Large intestine (tissue), 3 donors: ENCODE data around the gene CYP27A1. TPM values are rescaled to one million over a fixed set of nuclear protein-coding genes. Genes with fewer than 3 reads are reported as not detected.

Experiments
- DNase-seq, 2 donors: peaks; one replicate each; pipeline versions ENCODE4 v3.0.0 to v3.0.0-alpha.2; 2013
- H3K27ac ChIP-seq: one replicate; pipeline ENCODE4 v1.5.1; 2013; ENCODE audit warnings: low read length
- H3K27me3 ChIP-seq: 2 replicates; pipeline ENCODE4 v1.6.1; 2013; ENCODE audit warnings: low read length; ENCODE audit not compliant: control insufficient read depth, insufficient read depth
- H3K36me3 ChIP-seq: 2 replicates; pipeline ENCODE4 v1.6.1; 2013; ENCODE audit warnings: low read length; ENCODE audit not compliant: control insufficient read depth, insufficient read depth
- H3K4me1 ChIP-seq: one replicate; pipeline ENCODE4 v1.6.1; 2013; ENCODE audit warnings: low read length; ENCODE audit not compliant: control insufficient read depth, insufficient read depth
- H3K4me3 ChIP-seq: one replicate; pipeline ENCODE4 v1.5.1; 2013; ENCODE audit warnings: low read length
- H3K9me3 ChIP-seq: one replicate; pipeline ENCODE4 v1.6.1; 2013; ENCODE audit warnings: mild to moderate bottlenecking, low read depth, low read length, moderate library complexity; ENCODE audit not compliant: control insufficient read depth
- WGBS: methylation state at CpG from one replicate; pipeline ENCODE4 v1.1.5; 2013; ENCODE audit warnings: low lambda C conversion rate; ENCODE audit not compliant: insufficient coverage; 5-methylcytosine and 5-hydroxymethylcytosine counted together
- polyA plus RNA-seq: library from polyadenylated mRNA; unstranded; fragments of 120-200 nt; gene quantifications from one replicate; pipeline ENCODE4 v1.2.1, GENCODE V29; 2013

The CYP27A1 gene
- polyA plus RNA-seq, 1 donor: 109 TPM

GRCh38 chr2:218829868-218830451 is 48.0 kb downstream of the CYP27A1 start:
- H3K27ac ChIP-seq: no peak overlapping the region
- peaks cover 24% of the 10 kb centered on the region for H3K27me3 ChIP-seq
- H3K4me1 ChIP-seq: no peaks in the 10 kb centered on the region
- no peak for DNase-seq
- H3K9me3 ChIP-seq: no peaks in the 10 kb centered on the region
- no CpG with 5 or more reads among the region's 17 CpGs for WGBS
- no peak overlapping the region for H3K4me3 ChIP-seq
- no peaks in the 10 kb centered on the region for H3K36me3 ChIP-seq

- peaks cover 29% of the 10 kb centered on the region for H3K27me3 ChIP-seq
- no CpG with 5 or more reads among the region's 3 CpGs for WGBS
- no peaks in the 10 kb centered on the region for H3K9me3 ChIP-seq
- no peaks in the 10 kb centered on the region for H3K4me1 ChIP-seq
- no peak overlapping the region for H3K27ac ChIP-seq
- no peaks in the 10 kb centered on the region for H3K36me3 ChIP-seq
- no peak overlapping the region for H3K4me3 ChIP-seq
- DNase-seq: no peak
Measured at GRCh38 chr2:218830526-218831306, 48.8 kb downstream of the CYP27A1 start.

GRCh38 chr2:218831378-218831990 is 49.5 kb downstream of the CYP27A1 start, which contains the start of gene PRKAG3:
Gene PRKAG3 (minus strand): TSS chr2:218831803.
- H3K4me1 ChIP-seq: no peaks in the 10 kb centered on the region
- H3K36me3 ChIP-seq: no peaks in the 10 kb centered on the region
- no CpG with 5 or more reads among the region's 18 CpGs for WGBS
- peaks cover 29% of the 10 kb centered on the region for H3K27me3 ChIP-seq
- H3K27ac ChIP-seq: no peak within 1 kb of the TSS
- no peaks in the 10 kb centered on the region for H3K9me3 ChIP-seq
- DNase-seq: no peak
- H3K4me3 ChIP-seq: no peak within 1 kb of the TSS

GRCh38 chr2:218832081-218832480 is 50.1 kb downstream of the CYP27A1 start:
- Histone ChIP-seq H3K4me1 (no peaks in the 10 kb centered on the region), H3K27ac (no peak overlapping the region), H3K4me3 (no peak overlapping the region), H3K36me3 (no peaks in the 10 kb centered on the region), H3K9me3 (no peaks in the 10 kb centered on the region), H3K27me3 (peaks cover 29% of the 10 kb centered on the region)
- no peak for DNase-seq
- no CpG with 5 or more reads among the region's 3 CpGs for WGBS

- no peak for DNase-seq
- no peaks in the 10 kb centered on the region for H3K36me3 ChIP-seq
- WGBS: 93% methylated on average over 3 of the region's 3 CpGs
- H3K9me3 ChIP-seq: no peaks in the 10 kb centered on the region
- H3K27me3 ChIP-seq: peaks cover 29% of the 10 kb centered on the region
- no peak overlapping the region for H3K27ac ChIP-seq
- no peaks in the 10 kb centered on the region for H3K4me1 ChIP-seq
- H3K4me3 ChIP-seq: no peak overlapping the region
Measured at GRCh38 chr2:218832520-218832919, 50.6 kb downstream of the CYP27A1 start.

- Histone ChIP-seq H3K27me3 (peaks cover 29% of the 10 kb centered on the region), H3K27ac (no peak overlapping the region), H3K9me3 (no peaks in the 10 kb centered on the region), H3K4me3 (no peak overlapping the region), H3K4me1 (no peaks in the 10 kb centered on the region), H3K36me3 (no peaks in the 10 kb centered on the region)
- no peak for DNase-seq
- 80% methylated on average over 1 of the region's 4 CpGs for WGBS
Measured at GRCh38 chr2:218833023-218833609, 51.2 kb downstream of the CYP27A1 start.

- no peak overlapping the region for H3K27ac ChIP-seq
- no peak overlapping the region for H3K4me3 ChIP-seq
- no CpG with 5 or more reads among the region's 4 CpGs for WGBS
- DNase-seq: no peak
- peaks cover 33% of the 10 kb centered on the region for H3K27me3 ChIP-seq
- no peaks in the 10 kb centered on the region for H3K9me3 ChIP-seq
- no peaks in the 10 kb centered on the region for H3K4me1 ChIP-seq
- no peaks in the 10 kb centered on the region for H3K36me3 ChIP-seq
Measured at GRCh38 chr2:218834685-218835084, 52.7 kb downstream of the CYP27A1 start.

- Histone ChIP-seq H3K9me3 (no peaks in the 10 kb centered on the region), H3K27ac (no peak overlapping the region), H3K4me3 (no peak overlapping the region), H3K27me3 (peaks cover 21% of the 10 kb centered on the region), H3K4me1 (no peaks in the 10 kb centered on the region), H3K36me3 (no peaks in the 10 kb centered on the region)
- no peak for DNase-seq
- 85% methylated on average over 2 of the region's 2 CpGs for WGBS
Measured at GRCh38 chr2:218837495-218837894, 55.5 kb downstream of the CYP27A1 start.

- WGBS: no CpG with 5 or more reads among the region's 4 CpGs
- peaks cover 13% of the 10 kb centered on the region for H3K27me3 ChIP-seq
- H3K36me3 ChIP-seq: no peaks in the 10 kb centered on the region
- no peak overlapping the region for H3K4me3 ChIP-seq
- no peak for DNase-seq
- H3K27ac ChIP-seq: no peak overlapping the region
- H3K4me1 ChIP-seq: no peaks in the 10 kb centered on the region
- no peaks in the 10 kb centered on the region for H3K9me3 ChIP-seq
Measured at GRCh38 chr2:218839430-218839829, 57.5 kb downstream of the CYP27A1 start.

- peaks cover 9% of the 10 kb centered on the region for H3K27me3 ChIP-seq
- H3K27ac ChIP-seq: no peak overlapping the region
- no peaks in the 10 kb centered on the region for H3K36me3 ChIP-seq
- no peak overlapping the region for H3K4me3 ChIP-seq
- WGBS: 100% methylated on average over 1 of the region's 1 CpG
- no peaks in the 10 kb centered on the region for H3K9me3 ChIP-seq
- no peak for DNase-seq
- H3K4me1 ChIP-seq: no peaks in the 10 kb centered on the region
Measured at GRCh38 chr2:218839888-218840287, 57.9 kb downstream of the CYP27A1 start.
